NCI-H1694 treated with DMSO at 0.1 percent for 48 hours (cell line): Measurements from ENCODE around the gene DVL2.

Experiments
- DNase-seq: peaks from one replicate; lab custom pipeline; 2025; lab: John Stamatoyannopoulos, UW

DVL2 gene

GRCh38 chr17:7234083-7234951 is at the start of gene DVL2:
DVL2 (minus strand) TSS chr17:7234517; CDS start chr17:7234262, 255 bp downstream.
- DNase-seq = peak; percentile 90

- no peak for DNase-seq
These were observed 49.3 kb upstream of the DVL2 start for GRCh38 chr17:7283471-7284216.

- DNase-seq = no peak
These were observed 48.5 kb upstream of the DVL2 start for GRCh38 chr17:7282752-7283321.

- no peak for DNase-seq
These were observed 47.8 kb upstream of the DVL2 start for GRCh38 chr17:7281953-7282751.

- peak; percentile 48 for DNase-seq
These were observed 47.0 kb upstream of the DVL2 start, which contains the start of gene SLC2A4 for GRCh38 chr17:7281074-7281952. SLC2A4 (plus strand) TSS chr17:7281718; CDS start chr17:7281935, 217 bp downstream.

GRCh38 chr17:7280519-7281073 is 46.3 kb upstream of the DVL2 start:
- peak; percentile 83 for DNase-seq

GRCh38 chr17:7279448-7279847 is 45.1 kb upstream of the DVL2 start:
- DNase-seq = no peak

- no peak for DNase-seq
These were observed 32.5 kb upstream of the DVL2 start for GRCh38 chr17:7266784-7267183.

GRCh38 chr17:7263801-7264078 is 29.4 kb upstream of the DVL2 start:
- DNase-seq = no peak

- no peak for DNase-seq
These were observed 28.9 kb upstream of the DVL2 start for GRCh38 chr17:7262935-7263800.

GRCh38 chr17:7262192-7262934 is 28.0 kb upstream of the DVL2 start, which contains the start of gene CLDN7:
CLDN7 (minus strand) TSS chr17:7262478; CDS start chr17:7262043, 435 bp downstream.
- DNase-seq = no peak

GRCh38 chr17:7261379-7262191 is 27.3 kb upstream of the DVL2 start:
- DNase-seq = no peak

GRCh38 chr17:7260651-7261378 is 26.5 kb upstream of the DVL2 start:
- no peak for DNase-seq

GRCh38 chr17:7260151-7260550 is 25.8 kb upstream of the DVL2 start:
- no peak for DNase-seq

- DNase-seq = no peak
These were observed 25.2 kb upstream of the DVL2 start for GRCh38 chr17:7259555-7259889.

- DNase-seq = no peak
These were observed 24.6 kb upstream of the DVL2 start for GRCh38 chr17:7258731-7259554.
